NCI-H510A (cell line): ENCODE results near the gene RAB1A.

Experiments
- DNase-seq: peaks from one replicate; lab custom pipeline; 2025; lab: John Stamatoyannopoulos, UW

RAB1A gene

DNA sequence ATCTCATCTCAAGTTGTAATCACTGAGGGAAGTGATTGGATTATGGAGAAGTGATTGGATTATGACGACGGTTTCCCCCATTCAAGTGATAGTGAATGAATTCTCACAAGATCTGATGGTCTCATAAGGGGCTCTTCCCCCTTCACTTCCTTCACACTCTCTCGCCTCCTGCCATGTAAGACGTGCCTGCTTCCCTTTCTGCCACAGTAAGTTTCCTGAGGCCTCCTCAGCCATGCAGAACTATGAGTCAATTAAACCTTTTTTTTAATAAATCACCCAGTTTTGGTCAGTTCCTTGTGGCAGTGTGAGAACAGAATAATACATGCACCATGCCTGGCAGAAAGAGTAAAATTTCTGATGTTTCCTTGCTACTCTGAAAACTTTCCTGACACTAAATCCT is 37.1 kb downstream of the RAB1A start:
- DNase-seq: no peak

DNA sequence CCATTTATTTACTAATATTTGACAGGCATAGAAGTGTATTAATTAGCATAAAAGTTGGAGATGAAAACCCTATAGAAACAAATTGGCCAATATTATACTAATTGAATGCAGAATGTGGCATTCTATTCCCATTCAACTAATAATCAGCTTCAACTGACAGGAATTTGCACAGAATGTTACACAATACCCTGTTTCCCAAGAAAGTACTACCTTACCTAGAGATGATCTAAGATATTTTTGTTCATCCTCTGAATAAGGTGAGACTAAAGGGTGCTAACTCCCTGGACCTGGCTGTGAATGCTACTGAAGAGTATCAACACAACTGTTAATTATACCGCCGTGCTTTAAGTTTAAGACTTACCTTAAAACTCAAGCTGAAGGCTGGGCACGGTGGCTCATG is 44.8 kb downstream of the RAB1A start:
- DNase-seq: no peak

DNA sequence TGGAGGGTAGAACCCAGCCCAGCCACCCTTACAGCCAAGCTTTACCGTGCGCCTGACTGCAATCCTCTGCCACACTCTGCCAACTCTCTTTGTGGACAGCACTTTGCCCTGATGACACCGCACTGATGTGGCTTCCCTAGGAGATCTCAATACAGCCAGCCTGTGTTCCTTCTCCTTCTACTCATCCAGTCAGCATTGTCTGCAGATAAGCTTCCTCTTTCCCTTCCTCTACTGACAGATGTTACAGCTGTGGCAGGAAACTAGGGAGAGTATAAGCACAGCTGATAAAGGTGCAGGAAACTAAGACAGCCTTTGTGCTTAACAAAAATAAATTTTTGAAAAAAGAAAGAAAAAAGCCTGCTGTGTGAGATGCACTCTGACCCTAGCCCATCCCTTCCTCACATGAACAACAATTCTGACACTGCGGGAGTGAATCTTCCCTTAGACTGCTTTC is 48.6 kb downstream of the RAB1A start:
- DNase-seq: no peak

DNA sequence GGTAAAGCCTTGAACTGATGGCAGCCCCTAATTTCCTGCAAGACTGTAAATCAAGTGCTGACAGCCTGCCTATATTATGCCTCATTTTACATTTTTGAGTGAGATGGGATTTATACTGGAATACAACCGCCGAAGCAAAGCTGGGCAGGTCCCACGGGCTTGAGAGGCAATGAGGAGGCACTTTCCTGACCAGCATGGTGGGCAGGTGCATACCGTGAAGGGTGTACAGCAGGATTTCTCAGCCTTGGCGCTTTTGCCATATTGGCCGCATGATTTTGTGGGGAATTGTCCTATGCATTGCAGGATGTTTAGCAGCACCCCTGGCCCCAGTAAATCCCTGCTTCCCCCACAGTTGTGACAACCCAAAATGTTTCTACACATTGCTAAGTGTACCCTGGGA is 50.9 kb downstream of the RAB1A start:
- DNase-seq: no peak

DNA sequence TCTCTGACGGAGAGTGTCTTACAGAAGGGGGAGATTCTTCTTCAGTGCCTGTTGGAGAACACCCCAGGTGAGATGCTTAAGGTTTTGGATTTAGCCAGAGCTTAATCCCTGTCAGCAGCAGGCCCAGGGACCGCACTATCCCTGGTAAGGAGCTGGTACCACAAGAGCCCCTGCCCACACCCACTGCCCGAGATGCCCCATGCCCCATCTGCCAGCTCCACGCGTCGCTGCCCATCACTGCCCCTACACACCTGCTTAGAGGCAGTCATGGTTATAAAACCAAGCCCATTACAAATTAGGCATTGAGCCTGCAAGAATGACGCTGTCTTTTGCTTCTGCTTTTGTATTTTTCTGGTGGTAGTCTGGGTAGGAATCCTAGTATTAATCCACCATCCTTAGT is 52.0 kb downstream of the RAB1A start:
- no peak for DNase-seq

DNA sequence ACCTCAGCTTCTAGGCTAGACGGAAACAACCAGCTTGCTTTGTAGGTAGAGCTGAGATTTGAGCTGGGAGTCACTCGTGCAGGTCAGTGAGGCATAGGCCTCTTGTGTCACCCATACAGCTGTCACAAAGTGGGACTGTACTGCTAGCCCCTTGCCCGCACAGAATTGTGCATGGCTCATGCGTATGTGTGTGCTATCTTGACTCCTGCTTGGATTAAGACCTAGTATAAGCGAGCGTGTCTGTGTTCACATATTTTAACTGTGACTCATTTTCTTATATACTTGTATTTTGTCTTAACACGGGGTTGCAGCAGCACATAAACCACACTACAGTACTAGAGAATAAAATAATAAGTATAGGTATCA is 53.6 kb downstream of the RAB1A start:
- DNase-seq: no peak

DNA sequence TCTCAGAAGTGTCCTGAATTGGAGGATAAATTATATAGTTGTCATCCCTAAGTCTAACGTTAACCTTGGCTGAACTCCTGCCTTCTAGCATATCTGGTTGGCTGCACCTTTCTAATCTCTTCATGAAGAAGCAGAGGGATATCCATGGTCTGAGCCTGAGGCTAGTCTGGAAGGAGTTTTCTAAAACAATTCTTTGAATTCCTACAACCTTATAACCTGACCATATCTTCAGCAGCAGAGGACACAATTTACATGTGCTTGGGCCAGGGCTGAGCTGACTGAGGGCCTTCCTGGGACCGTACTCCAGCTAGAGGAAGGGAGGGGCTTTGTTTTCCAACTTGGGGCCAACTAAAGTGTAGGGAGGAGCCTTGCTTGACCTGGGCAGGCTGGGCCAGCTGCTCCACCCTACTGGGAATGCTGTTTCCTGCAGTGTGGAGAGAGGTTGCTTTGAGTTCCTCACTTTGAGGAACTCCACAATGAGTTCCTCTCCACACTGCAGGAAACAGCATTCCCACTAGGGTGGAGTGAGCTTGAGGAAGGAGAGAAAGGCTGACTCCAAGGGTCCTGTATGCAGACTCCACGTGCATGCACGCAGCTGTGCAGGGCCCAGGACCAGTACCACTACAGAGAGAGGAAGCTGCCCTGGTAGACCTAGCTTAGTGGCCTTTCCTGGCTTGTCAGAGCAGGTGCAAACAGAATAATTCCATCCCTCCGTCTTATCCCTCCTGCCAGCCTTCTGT is 54.1 kb downstream of the RAB1A start:
- no peak for DNase-seq

DNA sequence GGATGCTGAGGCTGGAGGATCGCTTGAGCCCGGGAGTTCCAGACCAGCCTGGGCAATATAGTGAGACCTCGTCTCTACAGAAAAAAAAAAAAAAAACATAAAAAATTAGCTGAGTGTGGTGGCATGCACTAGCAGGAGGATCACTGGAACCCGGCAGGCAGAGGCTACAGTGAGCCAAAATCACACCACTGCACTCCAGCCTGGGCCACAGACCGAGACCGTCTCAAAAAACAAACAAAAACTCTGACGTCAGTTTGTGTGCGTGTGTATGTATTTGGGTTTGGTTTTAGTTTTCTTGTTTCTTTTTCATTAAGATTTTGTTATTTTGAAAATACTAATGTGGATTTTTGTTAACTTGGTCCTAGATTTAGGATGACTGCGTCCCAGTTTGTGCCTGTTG is 54.7 kb downstream of the RAB1A start:
- no peak for DNase-seq

DNA sequence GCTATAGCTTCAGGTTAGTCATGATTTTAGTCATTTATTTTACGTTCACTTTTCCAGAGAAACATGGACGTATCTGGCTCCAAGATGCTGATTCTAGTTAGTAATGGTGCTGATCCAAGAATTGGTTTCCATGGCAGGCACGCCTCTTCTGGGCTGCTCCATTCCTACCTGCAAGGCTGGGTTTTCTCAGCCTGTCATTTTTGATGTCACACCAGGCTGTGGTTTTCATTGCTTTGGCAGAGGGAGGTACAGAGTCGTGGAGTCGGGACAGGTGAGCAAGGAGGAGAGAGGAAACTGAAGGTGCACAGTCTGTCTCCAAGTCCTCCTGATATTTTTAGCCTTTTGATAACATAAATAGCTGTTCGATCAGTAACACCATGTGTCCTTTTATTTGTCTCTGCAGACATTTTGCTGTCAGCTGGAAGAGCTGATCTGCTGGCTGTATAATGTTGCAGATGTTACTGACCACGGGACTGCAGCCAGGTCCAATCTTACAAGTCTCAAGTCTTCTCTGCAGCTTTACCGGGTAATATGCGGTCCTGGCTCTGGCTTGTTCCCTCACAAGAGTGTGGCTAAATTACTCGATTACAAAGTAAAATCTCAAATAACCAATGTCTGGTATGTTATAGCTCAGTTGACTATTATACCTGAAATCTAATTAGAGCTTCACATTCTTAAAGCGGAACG is 55.9 kb downstream of the RAB1A start:
- no peak for DNase-seq

DNA sequence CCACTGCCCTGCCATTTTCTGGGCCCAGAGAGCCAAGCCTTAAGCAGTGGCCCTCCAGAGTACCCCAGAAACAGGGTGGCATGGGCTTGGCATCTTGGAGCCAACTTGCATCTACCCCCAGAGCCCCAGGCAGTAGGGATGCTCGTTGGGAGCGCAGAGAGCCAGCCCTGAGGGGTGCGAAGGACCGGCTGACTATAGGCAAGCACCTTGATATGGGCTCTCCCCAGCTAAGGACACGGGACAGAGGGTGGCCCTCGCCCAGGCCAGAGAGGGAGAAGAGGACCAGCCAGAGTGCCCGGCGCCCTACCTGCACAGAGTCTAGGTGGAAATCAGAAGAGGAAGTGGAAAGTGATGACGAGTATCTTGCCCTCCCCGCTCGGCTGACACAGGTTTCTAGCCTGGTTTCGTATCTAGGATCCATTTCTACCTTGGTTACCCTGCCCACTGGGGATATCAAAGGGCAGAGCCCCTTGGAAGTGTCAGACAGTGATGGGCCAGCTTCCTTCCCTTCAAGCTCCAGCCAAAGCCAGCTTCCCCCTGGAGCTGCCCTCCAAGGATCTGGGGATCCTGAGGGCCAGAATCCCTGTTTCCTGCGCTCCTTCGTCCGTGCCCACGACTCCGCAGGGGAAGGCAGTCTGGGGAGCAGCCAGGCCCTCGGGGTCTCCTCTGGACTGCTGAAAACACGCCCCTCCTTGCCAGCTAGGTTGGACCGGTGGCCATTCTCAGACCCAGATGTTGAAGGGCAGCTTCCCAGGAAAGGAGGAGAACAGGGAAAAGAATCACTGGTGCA is 57.5 kb downstream of the RAB1A start:
- no peak for DNase-seq

DNA sequence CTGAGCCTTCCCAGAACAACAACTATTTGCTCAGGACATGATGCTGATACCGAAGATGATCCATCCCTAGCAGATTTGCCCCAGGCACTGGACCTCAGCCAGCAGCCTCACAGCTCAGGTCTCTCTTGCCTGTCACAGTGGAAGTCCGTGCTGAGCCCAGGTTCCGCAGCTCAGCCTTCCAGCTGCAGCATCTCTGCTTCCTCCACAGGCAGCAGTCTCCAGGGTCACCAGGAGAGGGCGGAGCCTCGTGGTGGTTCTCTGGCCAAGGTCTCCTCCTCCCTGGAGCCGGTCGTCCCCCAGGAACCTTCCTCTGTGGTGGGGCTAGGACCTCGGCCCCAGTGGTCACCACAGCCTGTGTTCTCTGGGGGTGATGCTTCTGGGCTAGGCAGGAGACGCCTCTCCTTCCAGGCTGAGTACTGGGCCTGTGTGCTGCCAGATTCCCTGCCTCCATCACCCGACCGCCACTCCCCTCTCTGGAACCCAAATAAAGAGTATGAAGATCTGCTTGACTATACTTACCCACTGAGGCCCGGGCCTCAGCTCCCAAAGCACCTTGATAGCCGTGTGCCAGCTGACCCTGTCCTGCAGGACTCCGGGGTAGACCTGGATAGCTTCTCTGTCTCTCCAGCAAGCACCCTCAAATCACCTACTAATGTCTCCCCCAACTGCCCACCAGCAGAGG is 58.3 kb downstream of the RAB1A start:
- DNase-seq: no peak

DNA sequence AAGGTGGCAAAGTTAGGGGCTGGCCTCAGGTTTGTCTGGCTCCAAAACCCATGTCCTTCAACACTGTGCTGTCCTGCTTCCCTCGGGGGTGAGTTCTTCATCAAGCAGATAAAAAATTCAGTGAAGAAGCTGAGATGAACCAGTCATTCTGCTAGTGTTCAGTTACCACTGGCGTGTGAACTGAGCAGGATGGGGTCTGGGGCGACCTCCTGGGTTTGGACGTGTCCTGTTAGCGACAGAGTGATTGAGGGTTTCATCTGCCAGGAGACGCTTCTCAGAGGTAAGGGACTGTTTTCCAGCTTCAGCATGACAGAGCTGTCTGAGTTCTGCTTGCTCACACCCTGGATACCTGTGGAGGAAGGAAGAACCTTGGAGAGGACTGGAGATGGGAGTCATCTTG is 59.0 kb downstream of the RAB1A start:
- no peak for DNase-seq

DNA sequence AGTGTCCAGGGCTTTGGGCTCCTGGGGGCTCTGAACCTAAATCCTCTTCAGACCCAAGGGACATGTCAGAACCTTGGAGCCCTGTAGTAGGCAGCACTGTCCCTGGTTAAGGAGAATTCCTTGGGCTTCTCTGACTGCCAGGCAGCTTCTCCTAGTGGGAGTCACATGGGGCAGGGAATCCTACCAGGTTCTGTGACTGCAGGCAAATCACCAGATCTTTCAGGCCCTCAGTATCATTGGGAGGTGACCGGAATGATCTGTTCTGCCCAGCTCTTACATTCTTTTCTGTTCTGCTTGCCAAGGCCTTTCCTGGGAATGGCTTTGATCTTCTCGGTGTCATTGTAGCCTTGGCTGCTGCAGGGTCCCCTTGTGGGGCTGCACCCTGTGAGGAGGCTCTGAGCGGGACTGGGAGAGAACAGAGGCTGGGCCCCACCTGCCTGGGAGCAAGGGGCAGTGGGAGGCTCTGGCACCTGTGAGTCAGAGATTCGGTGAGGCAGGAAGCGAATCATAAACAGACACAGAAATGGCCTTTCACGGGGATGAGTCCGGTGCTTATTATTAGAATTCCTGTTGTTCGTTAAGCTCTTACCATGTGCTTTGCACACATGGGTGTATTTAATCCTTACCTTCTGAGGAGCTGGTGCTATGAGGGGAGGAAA is 59.6 kb downstream of the RAB1A start:
- no peak for DNase-seq

DNA sequence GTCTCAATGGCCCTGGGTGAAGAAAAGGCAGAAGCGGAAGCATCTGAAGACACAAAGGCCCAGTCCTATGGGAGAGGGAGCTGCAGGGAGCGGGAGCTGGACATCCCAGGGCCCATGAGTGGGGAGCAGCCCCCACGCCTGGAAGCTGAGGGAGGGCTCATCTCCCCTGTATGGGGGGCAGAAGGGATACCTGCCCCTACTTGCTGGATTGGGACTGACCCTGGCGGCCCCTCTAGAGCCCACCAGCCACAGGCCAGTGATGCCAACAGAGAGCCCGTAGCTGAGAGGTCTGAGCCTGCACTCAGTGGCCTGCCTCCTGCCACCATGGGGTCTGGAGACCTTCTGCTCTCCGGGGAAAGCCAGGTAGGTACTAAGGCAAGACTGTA is 60.5 kb downstream of the RAB1A start:
- no peak for DNase-seq

DNA sequence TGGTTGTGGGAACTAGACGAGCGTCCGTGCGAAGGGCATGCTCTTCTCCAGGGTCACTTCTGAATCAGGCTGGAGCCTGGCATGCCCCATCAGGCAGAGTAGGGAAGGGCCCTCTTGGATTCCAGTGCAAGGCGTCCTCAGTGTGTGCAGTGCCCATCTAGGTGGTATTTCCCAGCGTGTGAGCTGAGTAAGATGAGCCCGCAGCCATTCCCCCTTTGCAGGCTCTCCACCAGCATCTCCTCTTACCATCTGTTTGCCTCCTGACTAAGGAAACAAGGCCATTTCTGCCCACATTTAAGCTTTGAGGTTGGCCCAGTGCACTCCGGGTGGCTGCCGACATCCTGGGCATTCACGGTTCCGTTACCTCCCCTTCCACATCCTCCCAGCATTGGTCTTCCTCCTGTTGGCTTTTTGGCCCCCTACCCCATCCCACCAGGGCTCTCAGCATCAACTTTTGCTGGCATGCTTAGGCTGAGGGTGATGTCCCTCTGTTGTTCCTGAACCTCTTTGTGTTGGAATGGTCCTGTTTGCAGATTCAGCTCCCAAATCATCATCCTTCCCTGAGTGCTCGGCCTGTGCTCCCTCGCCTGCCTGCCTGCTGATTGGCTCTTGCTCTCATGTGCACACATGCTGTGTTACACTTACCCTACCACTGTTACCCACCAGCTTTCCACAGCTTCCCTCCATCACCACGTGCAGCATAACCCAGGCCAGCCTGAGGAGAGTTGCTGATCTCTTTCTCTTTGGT is 61.9 kb downstream of the RAB1A start:
- no peak for DNase-seq

DNA sequence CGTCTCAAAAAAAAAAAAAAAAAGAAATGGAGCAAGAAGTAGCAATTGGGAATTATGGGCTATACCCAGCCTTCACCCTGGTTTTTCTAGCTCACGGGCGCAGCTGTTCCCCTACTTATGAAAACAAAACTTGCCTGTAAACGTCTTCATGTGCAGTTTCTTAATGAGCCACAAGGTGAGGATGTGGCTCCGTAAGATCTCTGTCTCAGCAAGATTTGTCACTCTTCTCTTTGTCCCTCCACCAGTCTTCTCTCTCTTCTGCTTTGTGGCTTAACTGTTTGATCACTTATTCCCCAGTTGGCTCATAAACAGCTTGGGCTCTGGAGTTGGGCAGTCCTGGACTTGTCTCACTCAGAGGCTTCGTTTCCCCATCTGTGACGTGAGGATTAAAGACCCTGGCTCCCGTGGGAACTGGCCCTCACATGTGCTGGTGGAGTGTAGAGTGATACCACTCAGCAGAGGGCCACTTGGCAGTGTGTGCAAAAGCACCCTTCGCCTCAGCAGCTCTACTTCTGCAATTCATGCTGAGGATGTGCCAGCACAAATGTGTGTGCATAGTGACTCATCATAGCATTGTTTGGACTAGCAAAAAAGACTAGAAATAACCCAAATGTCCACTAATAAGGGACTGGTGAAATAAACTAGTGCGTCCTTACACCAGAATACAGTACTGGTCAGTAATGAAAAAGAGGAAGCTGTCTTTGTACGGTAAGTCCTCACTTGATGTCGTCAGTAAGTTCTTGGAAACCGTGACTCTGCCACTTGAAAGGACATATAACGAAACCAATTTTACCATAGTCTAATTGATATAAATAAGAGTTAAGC is 65.0 kb downstream of the RAB1A start:
- DNase-seq: no peak

DNA sequence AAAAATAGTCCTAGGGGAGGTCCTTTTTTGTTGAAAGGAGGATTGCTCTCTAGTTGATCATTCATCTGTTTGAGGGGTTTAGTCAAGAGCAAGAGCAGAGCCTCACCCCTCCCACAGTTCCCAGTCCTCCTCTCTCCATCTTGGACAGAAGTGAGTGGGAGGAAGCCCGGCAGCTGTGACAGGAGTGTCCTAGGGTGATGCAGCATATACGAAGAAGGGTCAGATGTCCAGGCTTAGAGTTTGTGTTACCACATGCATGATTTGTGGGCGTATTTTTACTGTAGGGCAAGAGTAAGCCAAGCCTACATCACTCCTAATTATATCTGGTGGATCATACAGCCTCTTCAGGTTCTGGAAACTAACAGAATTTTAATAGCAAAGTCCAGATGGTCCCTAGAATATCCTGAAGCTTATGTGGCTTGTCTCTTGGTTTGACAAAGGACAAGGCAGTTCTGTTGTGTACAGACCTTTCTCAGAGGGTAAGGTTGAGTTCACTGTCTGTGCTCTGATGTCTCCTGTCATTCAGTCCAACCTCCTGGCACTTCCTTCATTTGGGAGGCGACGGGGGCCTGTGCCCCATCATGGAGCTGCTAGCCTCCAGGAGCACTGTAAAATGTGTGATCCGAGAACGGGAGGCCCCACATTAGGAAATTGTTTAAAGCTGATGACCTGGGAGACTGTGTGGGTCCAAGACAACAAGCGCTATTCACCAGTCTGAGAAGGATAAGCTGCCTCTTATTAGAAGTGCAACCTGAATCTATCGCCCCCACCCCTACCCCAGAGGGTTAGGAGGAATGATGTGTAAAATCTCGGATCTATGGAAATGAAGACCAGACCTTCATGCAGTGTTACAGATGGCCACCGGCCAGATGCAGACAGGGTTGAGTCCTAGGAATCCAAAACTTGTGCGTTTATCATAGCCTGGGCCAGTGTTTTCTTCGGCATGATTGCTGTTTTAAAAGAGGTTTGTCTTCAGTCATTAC is 66.8 kb downstream of the RAB1A start:
- DNase-seq: no peak

DNA sequence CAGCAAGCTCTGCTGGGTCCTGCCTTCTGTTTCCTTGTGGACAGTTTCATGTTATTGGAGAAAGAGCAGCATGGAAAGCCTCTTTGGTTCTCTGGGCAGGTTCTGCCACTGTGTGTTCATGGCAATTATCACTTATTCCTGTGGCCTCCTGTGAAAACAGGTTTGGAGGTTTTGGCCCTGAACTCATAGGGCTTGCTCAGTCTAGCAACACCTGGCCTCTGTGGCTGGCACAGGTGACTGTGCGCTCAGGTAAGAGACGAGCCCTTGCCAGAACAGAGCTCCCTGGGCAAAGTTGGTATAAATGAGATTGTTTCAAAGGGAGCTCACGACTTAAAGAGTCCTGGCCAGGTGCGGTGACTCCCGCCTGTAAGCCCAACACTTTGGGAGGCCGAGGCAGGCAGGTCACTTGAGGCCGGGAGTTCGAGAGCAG is 68.0 kb downstream of the RAB1A start:
- no peak for DNase-seq
